ENCODE results near the gene G6PC3. TPM values are rescaled to one million over a fixed set of nuclear protein-coding genes. Genes with fewer than 3 reads are reported as not detected.
A peak's percentile ranks its signal among the peaks of the same experiment; 100 is the strongest.
"Not testable (repeated sequence)": the region's sequence is repeated elsewhere in the genome, so short reads cannot be mapped to it uniquely, and the experiment has no call there.

Gene G6PC3
- total and polyA plus RNA-seq, 3 donors from 2014 or later: 58.0 to 109 (median 85.5) TPM

DNA sequence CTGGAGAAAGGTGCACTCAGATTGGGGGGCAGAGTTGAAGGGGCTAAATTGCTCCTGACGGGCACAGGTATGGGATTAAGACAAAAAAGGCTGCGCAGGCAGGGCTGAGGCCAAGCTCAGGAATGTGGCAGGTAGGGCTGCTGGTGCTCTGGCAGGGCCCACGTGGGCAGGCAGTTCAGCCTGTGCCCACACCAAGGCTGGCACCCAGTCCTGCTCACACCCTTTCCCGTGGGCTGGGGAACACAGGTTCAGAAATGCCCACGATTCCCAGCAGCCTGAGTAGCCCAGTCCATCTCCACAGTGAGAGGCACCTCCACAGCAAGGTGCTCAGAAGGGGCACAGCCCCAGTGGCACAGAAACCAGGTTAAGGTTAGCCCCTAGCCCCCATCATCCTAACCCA, 48.5 kb downstream of the G6PC3 start:
- H3K27me3 ChIP-seq: no peaks in the 10 kb centered on the region
- intact Hi-C loops (cut with DNase I; ENCODE audit: low total_unique reads): loop anchor here (10.0 kb wide), 1 partner anchor 54 kb away; the partner anchor contains the start of gene LSM12
- TF ChIP-seq POLR2A (IDR thresholded peaks at IDR 0.05) (no peak), CTCF (IDR thresholded peaks at IDR 0.05) (no peak)
- H3K4me1 ChIP-seq: peaks cover 55% of the 10 kb centered on the region
- WGBS, 2 donors: 65 to 69% methylated on average over 3 to 5 of the region's 5 CpGs
- no peak for DNase-seq
- H3K9me3 ChIP-seq: no peaks in the 10 kb centered on the region
- no peak overlapping the region for H3K27ac ChIP-seq
- no peaks in the 10 kb centered on the region for H3K36me3 ChIP-seq (ENCODE audit: low read depth, missing control alignments)
- H3K4me3 ChIP-seq: no peak overlapping the region

GRCh38 chr17:44119798-44120197, 49.3 kb downstream of the G6PC3 start:
- Histone ChIP-seq H3K4me3 (no peak overlapping the region), H3K27ac (no peak overlapping the region), H3K4me1 (peaks cover 54% of the 10 kb centered on the region), H3K36me3 (ENCODE audit: low read depth, missing control alignments) (no peaks in the 10 kb centered on the region), H3K9me3 (no peaks in the 10 kb centered on the region), H3K27me3 (no peaks in the 10 kb centered on the region)
- WGBS, 2 donors: 89 to 96% methylated on average over 2 of the region's 2 CpGs
- DNase-seq: no peak
- intact Hi-C loops (cut with DNase I; ENCODE audit: low total_unique reads): loop anchor here (10.0 kb wide), 1 partner anchor 55 kb away; the partner anchor contains the start of gene LSM12
- TF ChIP-seq CTCF (IDR thresholded peaks at IDR 0.05) (no peak), POLR2A (IDR thresholded peaks at IDR 0.05) (no peak)

GRCh38 chr17:44120281-44120680, 49.7 kb downstream of the G6PC3 start:
- H3K27me3 ChIP-seq; H3K27ac ChIP-seq; H3K9me3 ChIP-seq; intact Hi-C loops (cut with DNase I; ENCODE audit: low total_unique reads); H3K4me3 ChIP-seq; DNase-seq; H3K36me3 ChIP-seq (ENCODE audit: low read depth, missing control alignments): not testable (repeated sequence)
- WGBS, 2 donors: 93 to 95% methylated on average over 11 of the region's 11 CpGs
- peaks cover 49% of the 10 kb centered on the region for H3K4me1 ChIP-seq

DNA sequence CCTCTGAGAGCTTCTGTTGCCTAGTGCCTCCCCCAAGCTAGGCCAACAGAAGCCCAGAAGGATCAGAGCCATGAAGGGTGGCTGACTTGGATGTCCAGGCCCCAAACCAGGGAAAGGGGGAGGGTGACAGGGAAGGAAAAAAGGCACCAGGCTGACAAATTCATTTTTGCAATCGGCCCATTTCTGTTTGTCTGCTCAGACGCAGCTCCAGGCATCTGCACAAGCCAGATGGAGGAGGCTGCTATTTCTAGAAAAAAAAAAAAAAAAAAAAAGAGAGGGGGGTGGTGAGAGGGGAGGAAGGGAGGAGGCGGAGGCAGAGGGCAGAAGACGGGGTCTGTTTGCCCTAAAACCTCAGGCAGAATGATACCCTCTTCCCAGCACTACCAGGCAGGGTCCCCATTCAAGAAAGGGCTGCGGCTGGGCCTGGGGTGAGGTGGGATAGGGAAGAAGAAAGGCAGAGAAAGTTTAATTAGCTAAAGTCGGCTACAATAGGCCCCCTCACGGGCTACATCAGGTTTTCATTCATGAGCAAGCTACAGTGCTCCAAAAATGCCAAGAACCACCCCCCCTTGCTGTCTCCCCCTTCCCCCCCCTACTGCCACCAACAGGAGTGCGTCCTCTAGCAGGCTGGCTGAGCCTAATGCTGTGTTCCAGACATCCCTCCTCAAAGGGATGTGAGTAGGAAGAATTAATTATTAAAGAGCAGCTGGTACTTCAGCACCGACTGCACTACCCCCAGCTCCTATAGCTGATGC, 50.5 kb downstream of the G6PC3 start:
- DNase-seq: no peak
- Histone ChIP-seq H3K4me1 (peaks cover 41% of the 10 kb centered on the region), H3K9me3 (no peaks in the 10 kb centered on the region), H3K27ac (no peak overlapping the region), H3K27me3 (no peaks in the 10 kb centered on the region), H3K36me3 (ENCODE audit: low read depth, missing control alignments) (no peaks in the 10 kb centered on the region), H3K4me3 (no peak overlapping the region)
- TF ChIP-seq POLR2A (IDR thresholded peaks at IDR 0.05) (no peak), CTCF (IDR thresholded peaks at IDR 0.05) (no peak)
- 37 to 49% methylated on average over 9 of the region's 9 CpGs for WGBS, 2 donors
- intact Hi-C loops (cut with DNase I; ENCODE audit: low total_unique reads): no loop called here

- no peaks in the 10 kb centered on the region for H3K27me3 ChIP-seq
- no peaks in the 10 kb centered on the region for H3K9me3 ChIP-seq
- WGBS, 2 donors: 0 to 7% methylated on average over 1 of the region's 1 CpG
- TF ChIP-seq CTCF (IDR thresholded peaks at IDR 0.05) (no peak), POLR2A (IDR thresholded peaks at IDR 0.05) (no peak)
- peak overlapping the region; percentile 95 to 96 for H3K27ac ChIP-seq
- no peaks in the 10 kb centered on the region for H3K36me3 ChIP-seq (ENCODE audit: low read depth, missing control alignments)
- intact Hi-C loops (cut with DNase I; ENCODE audit: low total_unique reads): no loop called here
- no peak for DNase-seq
- peaks cover 41% of the 10 kb centered on the region for H3K4me1 ChIP-seq
- peak overlapping the region; percentile 91 to 99 for H3K4me3 ChIP-seq
Measured at GRCh38 chr17:44121997-44122815, 51.7 kb downstream of the G6PC3 start.
